Tibial nerve (tissue), 3 donors: ENCODE measurements around the gene FAM174C.

Source experiments
- POLR2A ChIP-seq, 2 donors: fragments of 450-650 bp; IDR thresholded peaks; one replicate each; pipeline ENCODE4 v1.6.1; 2017; ENCODE audit warnings: antibody characterized with exemption in 2 of 2, mild to moderate bottlenecking in 2 of 2, moderate library complexity in 2 of 2
- TF ChIP-seq, protein P1 (sequence below), 5 experiments: fragments of 200-600 bp in 3 of 5; fragments of 450-650 bp in 2 of 5; sonication (generic) in 3 of 5; IDR thresholded peaks; one replicate each; pipeline ENCODE4 v1.5.1; 2016 to 2019; ENCODE audit warnings: antibody characterized with exemption in 5 of 5, mild to moderate bottlenecking in 3 of 5, moderate library complexity in 2 of 5

DNA sequence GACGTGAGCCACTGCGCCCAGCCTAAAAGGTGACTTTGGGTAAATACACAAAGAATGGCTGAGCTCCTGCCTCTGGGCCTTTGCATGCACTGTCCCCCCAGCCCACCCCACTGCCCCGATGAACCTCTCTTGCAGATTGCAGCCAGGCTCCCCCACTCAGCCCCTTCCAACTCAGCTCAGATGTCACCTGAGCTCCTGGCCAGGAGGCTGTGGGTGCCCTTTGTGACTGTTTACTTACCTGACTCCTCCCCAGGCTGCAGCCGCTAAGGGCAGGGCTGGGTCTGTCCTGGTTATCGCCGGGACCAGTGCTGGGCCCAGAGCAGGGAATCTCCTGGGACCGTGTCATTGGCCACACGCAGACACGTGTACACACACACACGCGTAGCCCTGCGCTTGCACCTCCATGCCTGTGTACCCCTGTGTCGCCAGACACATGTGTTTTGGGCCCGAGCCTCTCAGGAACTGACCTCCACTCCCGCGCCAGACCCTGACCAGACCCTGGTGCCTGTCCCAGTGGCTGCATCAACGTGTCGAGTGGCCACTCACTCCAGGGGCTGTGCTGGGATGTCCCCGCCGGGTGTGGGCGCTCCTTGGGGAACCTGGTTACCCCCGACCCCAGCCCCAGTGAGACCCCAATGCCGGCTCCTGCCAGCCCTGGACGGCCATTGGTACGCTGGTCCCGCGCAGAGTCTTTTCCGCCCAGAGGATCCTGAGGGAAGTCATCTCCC, 29.0 kb downstream of the FAM174C start:
- TF ChIP-seq, protein P1, sequence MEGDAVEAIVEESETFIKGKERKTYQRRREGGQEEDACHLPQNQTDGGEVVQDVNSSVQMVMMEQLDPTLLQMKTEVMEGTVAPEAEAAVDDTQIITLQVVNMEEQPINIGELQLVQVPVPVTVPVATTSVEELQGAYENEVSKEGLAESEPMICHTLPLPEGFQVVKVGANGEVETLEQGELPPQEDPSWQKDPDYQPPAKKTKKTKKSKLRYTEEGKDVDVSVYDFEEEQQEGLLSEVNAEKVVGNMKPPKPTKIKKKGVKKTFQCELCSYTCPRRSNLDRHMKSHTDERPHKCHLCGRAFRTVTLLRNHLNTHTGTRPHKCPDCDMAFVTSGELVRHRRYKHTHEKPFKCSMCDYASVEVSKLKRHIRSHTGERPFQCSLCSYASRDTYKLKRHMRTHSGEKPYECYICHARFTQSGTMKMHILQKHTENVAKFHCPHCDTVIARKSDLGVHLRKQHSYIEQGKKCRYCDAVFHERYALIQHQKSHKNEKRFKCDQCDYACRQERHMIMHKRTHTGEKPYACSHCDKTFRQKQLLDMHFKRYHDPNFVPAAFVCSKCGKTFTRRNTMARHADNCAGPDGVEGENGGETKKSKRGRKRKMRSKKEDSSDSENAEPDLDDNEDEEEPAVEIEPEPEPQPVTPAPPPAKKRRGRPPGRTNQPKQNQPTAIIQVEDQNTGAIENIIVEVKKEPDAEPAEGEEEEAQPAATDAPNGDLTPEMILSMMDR (IDR thresholded peaks at IDR 0.05), result no peak
- TF ChIP-seq POLR2A (IDR thresholded peaks at IDR 0.05), result no peak
